HFF-Myc (cell line): ENCODE measurements around the gene KRTAP2-2.
A peak's percentile ranks its signal among the peaks of the same experiment; 100 is the strongest.
"Not testable (repeated sequence)": the region's sequence is repeated elsewhere in the genome, so short reads cannot be mapped to it uniquely, and the experiment has no call there.

Experiments
- DNase-seq: peaks from one replicate; pipeline ENCODE4 v3.0.0-alpha.2; 2011; ENCODE audit warnings: low read depth; ENCODE audit errors: extremely low read depth
- H3K4me3 ChIP-seq: replicated peaks from 2 replicates; pipeline ENCODE4 v1.5.1; 2011; ENCODE audit warnings: low read depth, mild to moderate bottlenecking, control low read depth, low read length
- CTCF ChIP-seq: IDR thresholded peaks from 2 replicates; pipeline ENCODE4 v1.5.1; 2012; ENCODE audit warnings: mild to moderate bottlenecking, low read depth, low read length, control low read depth; ENCODE audit errors: missing control alignments

Gene KRTAP2-2

GRCh38 chr17:41042953-41043352 lies 12.1 kb downstream of the KRTAP2-2 start:
- H3K4me3 ChIP-seq: no peak overlapping the region
- no peak for TF ChIP-seq CTCF
- DNase-seq: no peak

GRCh38 chr17:41040783-41041571 lies 14.1 kb downstream of the KRTAP2-2 start, which contains the start of gene KRTAP1-1:
Gene KRTAP1-1, minus strand, starts transcription at chr17:41041450. Its CDS starts 53 bp downstream, at chr17:41041397.
- not testable (repeated sequence) for DNase-seq, H3K4me3 ChIP-seq

DNA sequence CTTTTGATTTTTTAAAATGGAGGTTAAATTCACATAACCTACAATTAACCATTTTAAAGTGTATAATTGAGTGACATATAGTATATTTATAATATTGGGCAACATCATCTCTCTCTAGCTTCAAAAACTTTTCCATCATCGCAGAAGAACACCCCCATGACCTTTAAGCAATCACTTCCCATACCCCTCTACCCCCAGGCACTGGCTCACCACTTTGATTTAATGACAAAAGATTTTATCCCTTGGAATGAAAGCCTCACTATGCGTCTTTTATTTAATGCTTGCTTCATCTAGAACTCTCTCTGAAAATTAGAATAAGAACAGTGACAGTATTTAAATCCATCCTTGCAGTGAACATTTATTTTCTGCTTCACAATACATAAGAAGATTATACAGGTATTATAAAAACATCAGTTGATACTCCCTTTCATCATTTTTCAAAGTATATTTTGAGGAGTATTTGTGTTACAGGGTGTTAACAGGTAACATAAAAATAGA lies 17.1 kb downstream of the KRTAP2-2 start:
- DNase-seq: no peak
- H3K4me3 ChIP-seq: no peak overlapping the region
- no peak for TF ChIP-seq CTCF

DNA sequence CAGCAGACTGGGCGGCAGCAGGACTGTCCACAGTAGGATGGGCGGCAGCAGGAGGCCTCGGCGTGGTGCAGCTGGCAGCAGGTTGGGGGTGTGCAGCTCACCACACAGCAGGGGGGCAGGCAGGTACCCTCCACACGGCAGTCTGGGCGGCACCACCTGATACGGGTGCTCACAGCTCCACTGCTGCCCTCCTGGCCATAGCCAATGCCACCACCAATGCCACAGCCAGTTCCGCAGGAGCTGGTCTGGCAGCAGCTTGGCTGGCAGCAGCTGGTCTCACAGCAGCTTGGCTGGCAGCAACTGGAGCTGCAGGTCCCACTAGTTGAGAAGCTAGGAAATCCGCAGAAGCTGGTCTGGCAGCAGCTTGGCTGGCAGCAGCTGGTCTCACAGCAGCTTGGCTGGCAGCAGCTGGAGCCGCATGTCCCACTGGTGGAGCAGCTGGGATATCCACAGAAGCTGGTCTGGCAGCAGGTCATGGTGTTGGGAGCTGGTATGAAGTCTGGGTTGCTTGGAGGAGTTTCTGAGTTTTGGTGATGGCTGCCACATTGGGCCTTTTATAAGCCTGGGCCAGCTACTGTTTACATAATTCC lies 20.6 kb downstream of the KRTAP2-2 start, which contains the start of gene KRTAP1-3:
Gene KRTAP1-3 (minus strand): TSS at position 529 of the 590 bp plus-strand sequence. CDS start 53 bp downstream, at position 476.
- H3K4me3 ChIP-seq, DNase-seq: not testable (repeated sequence)

- DNase-seq: no peak
- no peak within 1 kb of the TSS for H3K4me3 ChIP-seq
- no peak for TF ChIP-seq CTCF
Observed at GRCh38 chr17:41029633-41030245, 25.3 kb downstream of the KRTAP2-2 start, which contains the start of gene KRTAP1-4. Gene KRTAP1-4, minus strand, starts transcription at chr17:41030195. Its CDS starts 117 bp downstream, at chr17:41030078.

GRCh38 chr17:41026715-41027471 lies 28.1 kb downstream of the KRTAP2-2 start, which contains the start of gene KRTAP1-5:
Gene KRTAP1-5, minus strand, starts transcription at chr17:41027208. Its CDS starts 53 bp downstream, at chr17:41027155.
- TF ChIP-seq CTCF: no peak
- peak; percentile 52 for DNase-seq
- H3K4me3 ChIP-seq: no peak within 1 kb of the TSS

GRCh38 chr17:41024697-41025096 lies 30.3 kb downstream of the KRTAP2-2 start:
- DNase-seq: no peak
- no peak overlapping the region for H3K4me3 ChIP-seq
- TF ChIP-seq CTCF: no peak
